GM19372 (cell line): ENCODE data around the gene TYRP1.
"Not testable (repeated sequence)": the region's sequence is repeated elsewhere in the genome, so short reads cannot be mapped to it uniquely, and the experiment has no call there.

Source experiments
- ATAC-seq: cut with Tn5 transposase; IDR thresholded peaks from one replicate; pipeline ENCODE4 v1.9.1; 2021; ENCODE audit warnings: mild to moderate bottlenecking, low read depth, moderate library complexity; ENCODE audit not compliant: unreplicated experiment

TYRP1 gene, protein sequence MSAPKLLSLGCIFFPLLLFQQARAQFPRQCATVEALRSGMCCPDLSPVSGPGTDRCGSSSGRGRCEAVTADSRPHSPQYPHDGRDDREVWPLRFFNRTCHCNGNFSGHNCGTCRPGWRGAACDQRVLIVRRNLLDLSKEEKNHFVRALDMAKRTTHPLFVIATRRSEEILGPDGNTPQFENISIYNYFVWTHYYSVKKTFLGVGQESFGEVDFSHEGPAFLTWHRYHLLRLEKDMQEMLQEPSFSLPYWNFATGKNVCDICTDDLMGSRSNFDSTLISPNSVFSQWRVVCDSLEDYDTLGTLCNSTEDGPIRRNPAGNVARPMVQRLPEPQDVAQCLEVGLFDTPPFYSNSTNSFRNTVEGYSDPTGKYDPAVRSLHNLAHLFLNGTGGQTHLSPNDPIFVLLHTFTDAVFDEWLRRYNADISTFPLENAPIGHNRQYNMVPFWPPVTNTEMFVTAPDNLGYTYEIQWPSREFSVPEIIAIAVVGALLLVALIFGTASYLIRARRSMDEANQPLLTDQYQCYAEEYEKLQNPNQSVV

DNA sequence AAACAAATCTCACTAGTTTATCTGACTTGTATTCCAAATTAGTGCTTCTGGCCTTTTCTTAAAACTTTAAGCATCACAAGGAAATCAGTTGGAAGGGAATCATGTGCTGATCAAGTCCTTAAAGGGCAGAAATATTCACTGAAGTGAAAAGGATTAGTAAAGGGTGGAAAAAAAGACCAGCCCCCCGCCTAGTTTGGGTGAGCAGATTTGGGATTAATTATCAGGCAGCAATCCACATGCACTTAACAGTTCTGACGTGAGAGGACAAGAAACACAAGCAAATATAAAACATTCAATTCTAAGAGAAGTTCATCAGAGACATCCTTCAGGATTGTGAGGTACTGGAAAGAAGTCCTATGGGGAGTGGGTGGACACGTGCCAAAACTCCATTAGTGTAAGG, at the start of gene TYRP1:
Gene TYRP1, plus strand, starts transcription at position 245 of the 400 bp plus-strand sequence. CDS start 612 bp downstream, outside the sequence.
- no peak for ATAC-seq

DNA sequence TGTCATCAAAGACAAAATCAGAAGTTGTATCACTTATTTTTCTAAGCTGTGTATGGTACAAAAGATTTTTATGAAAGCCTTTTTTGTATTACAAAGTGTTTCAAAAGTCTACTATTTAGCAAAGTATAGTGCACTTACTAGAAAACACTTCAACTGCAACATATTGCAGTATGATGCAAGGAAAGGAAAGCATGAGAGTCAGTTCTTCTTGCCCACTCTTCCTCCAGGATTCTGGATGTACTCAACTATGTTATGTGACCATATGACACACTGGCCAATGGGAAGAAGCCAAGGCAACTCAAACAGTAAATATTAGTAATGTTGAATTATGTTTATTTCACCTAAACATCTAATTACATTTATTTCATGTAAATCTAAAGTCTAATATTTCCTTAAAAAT, 49.5 kb upstream of the TYRP1 start:
- no peak for ATAC-seq

DNA sequence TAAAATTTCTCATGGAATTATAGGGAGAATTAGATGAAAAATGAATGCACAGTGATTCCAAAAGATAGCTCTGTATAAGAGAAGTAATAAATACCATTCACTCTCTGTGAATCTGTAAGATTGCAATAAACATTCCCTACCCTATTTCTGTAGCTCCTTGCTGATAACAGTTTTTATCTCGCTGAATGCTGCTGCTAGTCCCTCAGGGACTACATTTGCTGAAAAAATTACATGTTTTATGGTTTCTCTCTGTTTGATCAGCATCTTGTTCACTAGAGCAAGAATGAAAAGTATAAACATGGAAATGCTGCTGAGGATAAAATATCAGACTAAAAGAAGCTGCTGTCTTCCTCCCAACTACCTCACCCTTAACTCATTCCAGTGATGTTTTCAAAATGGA, 44.3 kb upstream of the TYRP1 start:
- no peak for ATAC-seq

DNA sequence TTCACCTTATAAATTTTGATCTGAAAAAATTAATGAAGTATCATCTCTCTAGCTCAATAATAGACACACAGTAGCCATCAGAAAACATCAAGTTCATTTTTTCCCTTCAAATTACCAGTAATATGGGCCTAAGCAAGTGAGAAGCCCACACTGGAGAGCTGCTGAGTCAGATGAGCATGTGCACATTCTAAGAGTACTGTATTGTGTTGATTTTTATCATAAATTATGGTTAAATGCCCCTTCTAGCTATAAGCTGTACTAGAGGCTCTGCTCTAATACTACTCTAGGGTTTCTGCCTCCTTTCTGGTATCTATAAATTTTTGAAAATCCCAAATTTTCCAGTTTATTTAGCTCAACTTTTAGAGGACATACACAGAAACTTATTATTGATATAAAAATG, 42.1 kb upstream of the TYRP1 start:
- no peak for ATAC-seq

DNA sequence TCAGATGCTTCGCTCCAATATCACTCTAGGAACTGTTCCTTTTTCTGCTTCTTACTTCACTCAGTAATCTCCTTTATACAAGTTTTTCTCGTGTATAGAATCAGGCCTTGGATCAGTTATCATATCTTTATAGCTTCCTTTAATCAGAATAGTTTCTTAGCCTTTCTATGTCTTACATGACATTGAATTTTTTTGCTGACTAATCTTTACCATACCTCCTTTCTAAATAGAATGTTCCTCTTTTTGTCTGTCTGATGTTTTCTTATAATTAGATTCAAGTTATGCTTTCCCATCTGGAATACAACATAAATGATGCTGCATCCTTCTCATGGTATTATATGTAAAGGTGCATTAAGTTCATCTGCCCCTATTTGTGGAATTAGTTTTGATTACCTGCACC, 40.2 kb upstream of the TYRP1 start:
- no peak for ATAC-seq

DNA sequence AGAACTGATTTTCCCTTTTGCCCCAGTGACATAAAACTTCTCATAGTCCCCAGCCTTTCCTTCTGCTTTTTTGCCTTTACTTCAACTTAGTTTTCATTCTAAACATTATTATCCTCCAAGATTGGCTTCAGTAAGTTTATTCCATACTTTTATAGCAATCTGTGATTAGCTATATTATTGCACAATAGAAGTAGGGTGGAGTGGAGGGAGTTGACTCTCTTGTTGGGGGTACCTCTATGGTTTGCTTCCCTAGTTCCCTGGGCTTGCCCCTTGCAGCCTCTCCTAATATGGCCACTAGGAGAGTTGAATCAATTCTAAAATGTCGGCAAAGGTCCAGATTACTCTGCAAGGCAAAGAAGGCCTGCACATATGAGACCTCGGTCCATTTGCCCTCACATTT, 36.4 kb upstream of the TYRP1 start:
- no peak for ATAC-seq

DNA sequence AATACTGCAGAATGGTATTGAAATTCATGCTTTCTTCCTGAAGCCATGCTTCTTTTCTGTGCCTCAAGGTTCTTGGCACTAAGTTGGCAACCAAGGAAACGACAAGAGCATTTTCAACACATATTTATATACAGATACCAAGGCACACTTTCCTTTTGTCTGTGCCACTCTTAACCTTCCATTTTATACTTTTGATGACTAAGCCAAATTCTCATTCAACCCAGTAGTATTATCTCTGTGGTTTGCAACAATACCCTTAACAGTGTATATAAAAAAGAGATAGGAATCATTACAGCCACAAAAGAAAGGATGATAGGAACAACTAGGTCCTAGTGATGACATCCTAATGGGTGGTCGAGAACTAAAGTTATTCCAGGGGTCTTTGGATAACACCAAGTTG, 36.0 kb upstream of the TYRP1 start:
- ATAC-seq: no peak

DNA sequence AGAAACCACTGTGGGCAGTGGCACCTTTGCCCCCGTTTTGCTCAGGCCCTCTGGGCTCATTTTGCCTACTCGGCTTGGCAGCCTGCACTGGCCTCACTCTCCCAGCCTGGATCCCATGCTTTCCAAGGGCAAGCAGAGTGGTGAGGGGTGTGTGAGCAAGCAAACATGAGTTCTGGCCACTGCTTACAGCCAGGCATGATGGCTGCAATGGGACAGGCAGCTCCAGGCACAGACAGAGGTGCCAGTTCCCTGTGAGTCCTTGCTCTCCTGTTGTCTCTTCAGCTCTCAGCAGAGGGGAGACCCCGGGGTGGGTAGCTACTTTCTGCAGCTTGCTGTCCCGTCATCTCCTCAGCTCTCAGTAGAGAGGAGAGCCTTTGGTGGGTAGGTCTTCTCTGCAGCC, 35.2 kb upstream of the TYRP1 start:
- ATAC-seq: no peak

DNA sequence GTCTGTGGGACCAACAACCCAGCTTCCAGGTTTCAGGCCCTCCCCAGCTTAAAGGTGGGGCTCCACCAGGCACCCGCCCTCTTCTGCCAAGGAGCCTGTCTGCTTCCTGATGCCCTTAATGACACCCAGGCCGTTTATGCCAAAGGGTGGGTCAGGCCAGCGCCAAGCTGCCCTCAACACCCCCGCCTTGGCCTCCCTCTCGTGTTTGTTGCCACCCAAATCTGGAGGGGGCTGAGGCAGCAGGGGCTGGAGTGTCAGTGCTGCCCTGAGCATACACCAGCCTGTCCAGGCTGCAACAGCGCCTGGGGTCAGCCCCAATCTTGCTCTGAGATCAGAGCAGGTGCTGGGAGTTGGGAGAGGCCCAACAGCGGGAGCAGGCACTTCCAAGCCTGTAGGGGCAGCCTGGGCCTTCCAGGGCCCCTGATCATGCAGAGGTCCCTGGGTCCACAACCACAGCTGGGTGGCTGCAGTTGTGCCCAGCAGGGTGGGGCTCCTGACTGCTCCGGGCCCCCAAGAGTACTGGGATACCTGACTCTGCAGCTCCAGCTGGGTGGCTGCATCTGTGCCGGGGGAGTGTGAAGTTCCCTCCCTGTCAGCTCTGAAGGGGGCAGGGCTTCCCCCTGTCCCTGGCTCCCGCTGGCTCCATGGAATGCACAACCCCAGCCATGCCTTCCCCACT, 34.5 kb upstream of the TYRP1 start:
- ATAC-seq: no peak

DNA sequence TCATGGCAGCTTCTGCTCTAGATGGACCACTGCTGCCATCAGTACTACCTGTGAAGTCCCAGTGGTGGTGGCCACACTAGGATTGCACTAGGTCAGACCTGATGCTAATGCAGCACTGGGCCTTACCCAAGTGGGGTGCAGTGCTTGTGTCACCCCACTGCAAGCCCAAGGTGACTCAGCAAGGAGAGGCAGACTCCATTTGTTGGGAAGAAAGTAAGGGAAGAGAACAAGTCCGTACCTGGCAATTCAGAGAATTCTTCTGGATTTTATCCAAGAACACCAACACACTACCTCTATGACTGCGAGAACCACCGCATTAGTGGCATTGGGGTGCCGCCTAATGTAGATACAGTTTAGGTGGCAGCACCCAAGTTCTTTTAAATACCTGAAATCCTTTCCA, 34.0 kb upstream of the TYRP1 start:
- ATAC-seq: no peak

DNA sequence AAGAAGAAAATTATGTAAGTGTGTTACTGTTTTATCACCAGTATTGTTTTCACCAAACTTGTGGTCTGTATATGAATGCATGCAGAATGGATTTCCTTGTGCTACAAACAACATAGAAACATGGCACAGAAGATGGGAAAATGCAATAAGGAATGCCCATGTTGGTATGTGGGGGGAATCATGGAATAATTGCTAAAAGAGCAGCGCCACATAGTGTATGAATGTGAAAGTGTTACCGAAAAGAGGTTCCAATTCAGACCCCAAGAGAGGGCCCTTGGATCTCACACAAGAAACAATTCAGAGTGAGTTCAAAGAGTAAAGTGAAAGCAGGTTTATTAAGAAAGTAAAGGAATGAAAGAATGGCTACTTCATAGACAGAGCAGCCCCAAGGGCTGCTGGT, 26.4 kb upstream of the TYRP1 start:
- ATAC-seq: no peak

DNA sequence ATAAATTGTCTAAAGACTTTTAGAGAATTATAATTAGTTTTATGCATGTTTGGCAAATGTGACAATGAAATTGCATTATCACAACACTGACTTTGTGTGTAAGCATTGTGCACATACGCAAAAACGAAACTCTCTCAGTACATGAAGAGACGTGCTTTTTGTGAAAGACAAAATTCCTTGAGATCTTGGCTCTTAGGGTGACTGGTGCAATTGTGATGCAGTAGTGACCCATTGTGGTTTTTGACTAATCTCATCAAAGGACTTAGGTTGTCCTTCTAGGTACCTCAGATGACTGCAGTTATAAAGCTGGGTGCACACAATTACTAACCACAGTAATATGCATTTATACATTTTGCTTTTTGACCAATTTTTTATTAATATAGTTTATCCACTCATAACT, 25.3 kb upstream of the TYRP1 start:
- ATAC-seq: no peak

DNA sequence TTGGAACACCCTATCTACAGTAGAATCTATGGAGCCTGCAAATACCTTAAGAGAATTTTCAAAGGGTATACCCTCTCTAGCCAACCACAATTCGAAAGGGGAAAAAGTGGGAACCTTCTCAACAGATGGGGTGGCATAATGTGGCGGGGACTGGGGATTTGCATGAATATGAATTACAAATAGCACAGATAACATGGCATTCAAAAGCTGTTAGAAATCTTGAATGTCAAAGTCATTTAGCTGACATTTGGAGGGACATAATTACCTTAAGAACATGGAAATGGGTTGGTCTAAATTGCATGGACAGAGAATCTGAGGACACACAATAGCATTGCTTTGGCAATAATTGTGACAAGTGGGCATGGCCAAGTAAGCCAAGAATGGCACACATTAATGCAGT, 23.2 kb upstream of the TYRP1 start:
- ATAC-seq: no peak

DNA sequence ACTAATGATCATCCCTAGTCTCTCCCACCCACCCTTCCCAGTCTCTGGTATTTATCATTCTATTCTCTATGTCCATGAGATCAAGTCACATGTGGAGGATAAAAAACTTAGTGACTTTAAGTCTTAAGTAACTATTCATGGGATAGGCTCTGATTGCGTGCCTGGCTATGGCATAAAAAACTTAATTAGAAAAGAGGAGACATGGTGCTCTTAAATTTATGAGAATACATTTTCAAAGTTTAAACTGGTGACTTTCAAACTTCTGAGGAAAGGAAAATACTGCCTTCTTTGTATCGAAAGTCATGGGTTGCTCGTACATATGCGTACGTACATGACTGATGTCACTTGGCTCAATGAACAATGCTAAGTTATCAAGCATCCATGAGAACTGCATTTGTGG, 18.2 kb upstream of the TYRP1 start:
- no peak for ATAC-seq

DNA sequence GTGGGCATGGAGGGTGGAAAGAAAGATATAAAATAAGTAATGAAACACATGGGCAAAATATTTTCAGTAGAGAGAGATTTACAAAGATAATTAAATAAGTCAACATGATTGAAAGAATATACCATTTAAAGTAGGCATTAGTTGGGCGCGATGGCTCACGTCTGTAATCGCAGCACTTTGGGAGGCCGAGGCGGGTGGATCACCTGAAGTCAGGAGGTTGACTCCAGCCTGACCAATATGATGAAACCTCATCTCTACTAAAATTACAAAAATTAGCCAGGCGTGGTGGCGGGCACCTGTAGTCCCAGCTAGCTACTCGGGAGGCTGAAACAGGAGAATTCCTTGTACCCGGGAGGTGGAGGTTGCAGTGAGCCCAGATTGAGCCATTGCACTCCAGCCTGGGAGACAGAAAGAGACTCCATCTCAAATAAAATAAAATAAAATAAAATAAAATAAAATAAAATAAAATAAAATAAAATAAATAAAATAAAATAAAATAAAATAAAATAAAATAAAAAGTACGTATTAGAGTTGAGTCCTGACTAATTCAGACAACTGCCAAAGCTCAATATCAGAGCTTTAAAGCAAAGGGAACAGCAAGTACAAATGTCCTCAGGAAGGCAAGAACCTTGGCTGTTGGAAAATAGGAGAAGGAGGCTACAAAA, 15.6 kb upstream of the TYRP1 start:
- not testable (repeated sequence) for ATAC-seq

DNA sequence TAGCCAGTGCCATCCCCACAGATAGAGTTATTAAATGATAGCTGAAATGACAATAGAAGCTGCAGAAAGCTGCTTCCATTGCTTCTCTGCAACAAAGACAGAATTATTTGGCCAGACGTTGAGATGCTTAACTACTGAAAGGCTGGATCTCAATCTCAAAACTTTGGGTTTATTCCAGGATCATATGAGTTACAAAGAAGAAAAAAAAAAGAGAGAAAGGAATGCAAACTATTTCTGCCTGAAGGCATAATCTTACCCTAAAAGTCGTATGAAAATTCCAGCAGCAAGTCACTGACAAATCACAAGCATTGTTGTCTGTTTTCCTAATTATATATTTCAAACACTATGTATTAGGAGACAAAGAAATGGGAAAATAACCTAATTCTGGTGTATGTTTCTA, 12.8 kb upstream of the TYRP1 start:
- ATAC-seq: no peak

DNA sequence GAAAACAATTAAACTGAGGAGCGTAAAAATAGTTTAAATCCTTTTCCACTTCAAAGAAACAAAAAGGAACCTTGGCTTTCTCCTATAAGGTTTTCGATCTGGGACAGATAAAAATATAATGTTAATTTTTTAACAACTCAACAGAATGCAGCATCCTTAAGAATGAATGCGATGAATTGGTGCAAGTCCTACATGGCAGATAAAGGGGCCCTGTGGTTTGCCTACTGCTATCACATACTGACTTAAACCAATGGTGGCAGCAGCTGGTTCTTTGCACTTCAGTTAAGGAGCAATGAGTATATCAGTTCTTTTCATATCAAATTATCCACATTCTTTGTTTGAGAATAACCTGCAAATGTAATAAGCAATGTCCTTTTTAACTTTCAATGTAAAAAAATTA, 12.4 kb upstream of the TYRP1 start:
- ATAC-seq: no peak

DNA sequence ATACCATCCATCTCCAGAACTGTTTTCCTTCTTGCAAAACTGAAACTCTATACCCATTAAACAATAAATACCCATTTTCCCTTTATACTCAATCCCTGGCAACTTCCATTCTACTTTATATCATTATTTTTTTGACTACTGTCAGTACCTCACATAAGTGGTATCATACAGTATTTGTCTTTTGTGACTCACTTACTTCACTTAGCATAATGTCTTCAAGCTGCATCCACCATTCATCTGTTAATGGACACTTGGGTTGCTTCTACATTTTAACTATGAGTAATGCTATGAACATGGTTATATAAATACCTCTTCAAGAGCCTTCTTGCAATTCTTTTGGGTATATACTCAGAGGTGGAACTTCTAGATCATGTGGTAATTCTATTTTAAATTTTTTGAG, 11.6 kb upstream of the TYRP1 start:
- no peak for ATAC-seq

DNA sequence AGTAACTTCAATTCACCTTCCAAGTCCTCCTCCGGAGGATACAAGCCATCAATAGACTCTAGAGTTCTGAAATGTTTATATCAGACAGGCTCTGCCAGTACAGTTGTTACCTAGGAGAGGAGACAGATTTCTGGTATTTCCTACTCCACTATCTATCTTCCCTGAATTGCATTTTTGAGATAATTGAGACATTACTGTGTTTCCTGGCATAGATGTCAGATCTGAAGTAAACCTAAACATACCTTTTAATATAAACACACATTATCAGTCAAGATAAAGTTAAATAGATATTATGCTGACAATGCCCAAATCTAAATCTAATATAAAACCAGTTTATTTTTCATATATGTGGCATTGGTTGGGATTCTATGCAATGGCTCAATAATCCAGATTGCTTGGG, 8.2 kb upstream of the TYRP1 start:
- no peak for ATAC-seq

DNA sequence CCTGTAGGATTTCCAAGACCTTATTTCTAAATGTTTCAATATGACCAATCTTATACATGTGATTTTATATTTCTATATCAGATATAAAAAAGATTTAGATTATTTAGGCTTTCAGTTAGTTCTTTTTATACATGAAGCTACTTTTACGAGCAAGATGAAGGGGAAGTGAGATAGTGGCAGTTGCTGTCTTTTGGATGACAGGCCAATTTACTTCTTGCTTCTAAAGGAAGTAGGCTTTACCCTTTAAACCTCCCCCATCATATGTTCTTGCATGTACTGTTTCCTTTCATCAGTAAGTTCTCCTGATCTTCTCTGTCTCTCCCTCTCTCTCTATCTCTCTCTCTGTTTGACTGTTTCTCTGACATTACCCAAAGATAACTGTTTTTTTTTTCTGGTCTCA, 4.0 kb upstream of the TYRP1 start:
- ATAC-seq: no peak

DNA sequence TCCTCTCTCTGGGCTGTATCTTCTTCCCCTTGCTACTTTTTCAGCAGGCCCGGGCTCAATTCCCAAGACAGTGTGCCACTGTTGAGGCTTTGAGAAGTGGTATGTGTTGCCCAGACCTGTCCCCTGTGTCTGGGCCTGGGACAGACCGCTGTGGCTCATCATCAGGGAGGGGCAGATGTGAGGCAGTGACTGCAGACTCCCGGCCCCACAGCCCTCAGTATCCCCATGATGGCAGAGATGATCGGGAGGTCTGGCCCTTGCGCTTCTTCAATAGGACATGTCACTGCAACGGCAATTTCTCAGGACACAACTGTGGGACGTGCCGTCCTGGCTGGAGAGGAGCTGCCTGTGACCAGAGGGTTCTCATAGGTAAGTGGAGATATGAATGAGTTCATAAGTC, 828 bp downstream of the TYRP1 start:
- no peak for ATAC-seq
